ENCODE data around the gene XXYLT1. TPM values are rescaled to one million over a fixed set of nuclear protein-coding genes. Genes with fewer than 3 reads are reported as not detected.

Gene XXYLT1
- total RNA-seq, 1 donor from 2014 or later, result 2.1 TPM

- DNase-seq, result no peak
- ATAC-seq, result no peak
- intact Hi-C loops (cut with micrococcal nuclease), result no loop called here
These were observed 119.6 kb downstream of the XXYLT1 start for GRCh38 chr3:195151402-195151801.

- ATAC-seq (peak; percentile 73), DNase-seq (peak; percentile 75)
- intact Hi-C loops (cut with micrococcal nuclease), result no loop called here
These were observed 120.5 kb downstream of the XXYLT1 start for GRCh38 chr3:195150181-195151118.

GRCh38 chr3:195149292-195150030, 121.5 kb downstream of the XXYLT1 start:
- ATAC-seq (peak; percentile 4), DNase-seq (no peak)

GRCh38 chr3:195148549-195148948, 122.4 kb downstream of the XXYLT1 start:
- intact Hi-C loops (cut with micrococcal nuclease), result no loop called here
- DNase-seq (no peak), ATAC-seq (no peak)

More at GRCh38 chr3:195149292-195150030, 121.5 kb downstream of the XXYLT1 start:
- intact Hi-C loops (cut with micrococcal nuclease), result no loop called here

GRCh38 chr3:195147649-195148080, 123.3 kb downstream of the XXYLT1 start:
- ATAC-seq (peak; percentile 37), DNase-seq (peak; percentile 61)
- intact Hi-C loops (cut with micrococcal nuclease), result no loop called here

GRCh38 chr3:195146131-195146530, 124.8 kb downstream of the XXYLT1 start:
- no peak for DNase-seq
- intact Hi-C loops (cut with micrococcal nuclease), result no loop called here
- ATAC-seq, result no peak

GRCh38 chr3:195145579-195145978, 125.4 kb downstream of the XXYLT1 start:
- no peak for ATAC-seq
- DNase-seq, result no peak
- intact Hi-C loops (cut with micrococcal nuclease), result no loop called here

- ATAC-seq (no peak), DNase-seq (no peak)
- intact Hi-C loops (cut with micrococcal nuclease), result no loop called here
These were observed 127.7 kb downstream of the XXYLT1 start for GRCh38 chr3:195143221-195143620.

- intact Hi-C loops (cut with micrococcal nuclease), result no loop called here
- DNase-seq (no peak), ATAC-seq (no peak)
These were observed 128.4 kb downstream of the XXYLT1 start for GRCh38 chr3:195142519-195142918.

- DNase-seq (no peak), ATAC-seq (no peak)
- intact Hi-C loops (cut with micrococcal nuclease), result no loop called here
These were observed 129.9 kb downstream of the XXYLT1 start for GRCh38 chr3:195140816-195141793.

- intact Hi-C loops (cut with micrococcal nuclease), result no loop called here
- DNase-seq (no peak), ATAC-seq (no peak)
These were observed 130.5 kb downstream of the XXYLT1 start for GRCh38 chr3:195140410-195140809.

GRCh38 chr3:195139876-195140240, 131.1 kb downstream of the XXYLT1 start:
- no peak for DNase-seq
- intact Hi-C loops (cut with micrococcal nuclease), result loop anchor here (10.0 kb wide), 1 partner anchor 115 kb away; no protein-coding TSS in a partner anchor
- no peak for ATAC-seq

GRCh38 chr3:195139091-195139875, 131.7 kb downstream of the XXYLT1 start:
- intact Hi-C loops (cut with micrococcal nuclease), result loop anchor here (10.0 kb wide), 1 partner anchor 116 kb away; no protein-coding TSS in a partner anchor
- no peak for DNase-seq
- peak; percentile 52 for ATAC-seq

- ATAC-seq, result no peak
- intact Hi-C loops (cut with micrococcal nuclease), result loop anchor here (10.0 kb wide), 1 partner anchor 117 kb away; no protein-coding TSS in a partner anchor
- no peak for DNase-seq
These were observed 133.0 kb downstream of the XXYLT1 start for GRCh38 chr3:195137638-195138588.

GRCh38 chr3:195135917-195136316, 135.0 kb downstream of the XXYLT1 start:
- DNase-seq (no peak), ATAC-seq (no peak)

GRCh38 chr3:195134431-195134830, 136.5 kb downstream of the XXYLT1 start:
- intact Hi-C loops (cut with micrococcal nuclease), result loop anchor here (10.0 kb wide), 1 partner anchor 120 kb away; no protein-coding TSS in a partner anchor
- ATAC-seq, result no peak
- DNase-seq, result no peak

More at GRCh38 chr3:195135917-195136316, 135.0 kb downstream of the XXYLT1 start:
- intact Hi-C loops (cut with micrococcal nuclease), result loop anchor here (10.0 kb wide), 1 partner anchor 119 kb away; no protein-coding TSS in a partner anchor

- DNase-seq (no peak), ATAC-seq (peak; percentile 52)
- intact Hi-C loops (cut with micrococcal nuclease), result loop anchor here (10.0 kb wide), 1 partner anchor 121 kb away; no protein-coding TSS in a partner anchor
These were observed 137.5 kb downstream of the XXYLT1 start for GRCh38 chr3:195133462-195133861.

Measured in left ventricle myocardium superior (tissue), 1 donor.